Coronary artery (tissue), 2 donors: ENCODE data around the gene PPP1R14C.

Experiments used
- DNase-seq: peaks from one replicate; pipeline ENCODE4 v3.0.0-alpha.2; 2017; ENCODE audit warnings: low spot score
- H3K27ac ChIP-seq, 2 donors: fragments of 200-600 bp; sonication (generic); one replicate each; pipeline ENCODE4 v1.5.1; 2016 to 2019
- H3K4me3 ChIP-seq: fragments of 200-600 bp; sonication (generic); 2 replicates; pipeline ENCODE4 v1.5.1; 2016; ENCODE audit warnings: mild to moderate bottlenecking, moderate library complexity
- TF ChIP-seq, protein P1 (sequence below): fragments of 200-600 bp; sonication (generic); IDR thresholded peaks from one replicate; pipeline ENCODE4 v1.5.1; 2019; ENCODE audit warnings: antibody characterized with exemption

The PPP1R14C gene

DNA sequence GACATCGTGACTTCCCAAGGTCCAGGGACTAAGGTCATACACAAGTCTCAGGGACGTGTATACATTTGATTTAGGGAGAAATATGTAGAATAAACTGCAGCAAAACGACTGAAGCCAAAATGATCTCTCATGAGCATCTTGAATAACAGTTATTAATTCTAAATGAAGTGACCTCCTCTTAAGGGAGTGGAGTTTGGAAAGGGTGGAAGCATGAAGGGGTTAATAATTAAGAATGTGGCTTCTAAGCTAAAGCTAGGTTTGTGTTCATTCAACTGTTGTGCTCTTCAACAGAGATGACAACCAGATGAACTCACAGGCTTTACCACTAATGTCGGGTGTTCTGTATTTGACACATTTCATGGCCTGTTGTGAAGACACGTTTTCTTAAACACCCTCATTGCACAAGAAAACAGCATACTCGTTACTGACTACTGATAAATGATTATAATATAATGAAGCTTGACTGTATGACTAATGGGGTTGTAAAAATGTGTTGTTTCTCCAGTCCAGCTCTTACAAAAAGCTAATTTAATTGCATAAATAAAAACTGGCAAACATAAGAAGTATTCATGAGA lies 1.5 kb downstream of the PPP1R14C start:
- Histone ChIP-seq H3K27ac (no peak overlapping the region), H3K4me3 (no peak overlapping the region)
- DNase-seq = no peak
- TF ChIP-seq, protein P1, sequence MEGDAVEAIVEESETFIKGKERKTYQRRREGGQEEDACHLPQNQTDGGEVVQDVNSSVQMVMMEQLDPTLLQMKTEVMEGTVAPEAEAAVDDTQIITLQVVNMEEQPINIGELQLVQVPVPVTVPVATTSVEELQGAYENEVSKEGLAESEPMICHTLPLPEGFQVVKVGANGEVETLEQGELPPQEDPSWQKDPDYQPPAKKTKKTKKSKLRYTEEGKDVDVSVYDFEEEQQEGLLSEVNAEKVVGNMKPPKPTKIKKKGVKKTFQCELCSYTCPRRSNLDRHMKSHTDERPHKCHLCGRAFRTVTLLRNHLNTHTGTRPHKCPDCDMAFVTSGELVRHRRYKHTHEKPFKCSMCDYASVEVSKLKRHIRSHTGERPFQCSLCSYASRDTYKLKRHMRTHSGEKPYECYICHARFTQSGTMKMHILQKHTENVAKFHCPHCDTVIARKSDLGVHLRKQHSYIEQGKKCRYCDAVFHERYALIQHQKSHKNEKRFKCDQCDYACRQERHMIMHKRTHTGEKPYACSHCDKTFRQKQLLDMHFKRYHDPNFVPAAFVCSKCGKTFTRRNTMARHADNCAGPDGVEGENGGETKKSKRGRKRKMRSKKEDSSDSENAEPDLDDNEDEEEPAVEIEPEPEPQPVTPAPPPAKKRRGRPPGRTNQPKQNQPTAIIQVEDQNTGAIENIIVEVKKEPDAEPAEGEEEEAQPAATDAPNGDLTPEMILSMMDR = no peak

DNA sequence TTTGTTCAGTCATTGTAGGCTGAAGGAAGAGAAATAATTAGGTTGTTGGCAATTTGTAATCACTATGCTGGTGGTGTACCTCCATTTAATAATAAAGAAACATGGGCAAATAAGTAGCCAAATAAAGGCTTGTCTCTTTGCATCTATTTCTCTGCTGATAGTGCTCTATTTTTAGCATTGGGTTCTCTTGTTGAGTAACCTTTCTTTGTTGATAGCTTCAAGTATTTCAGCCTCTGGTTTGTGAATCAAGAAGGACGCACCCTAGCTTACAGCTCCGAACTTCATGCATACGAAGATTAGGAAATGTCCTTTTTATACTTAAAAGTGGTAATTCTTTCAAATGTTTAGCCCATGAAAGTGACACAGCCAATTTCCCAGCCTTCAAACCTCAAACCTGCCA lies 2.6 kb downstream of the PPP1R14C start:
- Histone ChIP-seq H3K4me3 (no peak overlapping the region), H3K27ac (no peak overlapping the region)
- TF ChIP-seq, protein P1 = no peak
- DNase-seq = no peak

DNA sequence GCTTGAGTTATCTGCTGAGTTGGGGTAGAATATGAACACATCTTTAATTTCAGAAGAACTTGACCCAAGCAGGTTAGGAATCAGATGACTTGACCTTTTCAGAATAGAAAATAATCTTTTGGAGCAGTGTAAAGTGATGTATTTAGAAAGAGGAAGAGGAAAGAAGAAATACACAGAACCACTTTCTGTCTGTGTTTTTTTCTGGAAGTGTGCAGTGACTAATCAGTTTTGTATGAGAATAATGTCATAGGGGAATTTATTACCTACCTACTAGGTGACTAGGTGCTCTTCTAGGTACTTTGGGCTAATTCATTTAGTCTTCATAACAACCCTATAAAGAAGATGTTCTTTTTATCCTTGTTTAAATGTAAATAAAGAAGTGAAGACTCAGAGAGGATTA lies 3.0 kb downstream of the PPP1R14C start:
- Histone ChIP-seq H3K4me3 (no peak overlapping the region), H3K27ac (no peak overlapping the region)
- no peak for DNase-seq
- TF ChIP-seq, protein P1 = no peak

DNA sequence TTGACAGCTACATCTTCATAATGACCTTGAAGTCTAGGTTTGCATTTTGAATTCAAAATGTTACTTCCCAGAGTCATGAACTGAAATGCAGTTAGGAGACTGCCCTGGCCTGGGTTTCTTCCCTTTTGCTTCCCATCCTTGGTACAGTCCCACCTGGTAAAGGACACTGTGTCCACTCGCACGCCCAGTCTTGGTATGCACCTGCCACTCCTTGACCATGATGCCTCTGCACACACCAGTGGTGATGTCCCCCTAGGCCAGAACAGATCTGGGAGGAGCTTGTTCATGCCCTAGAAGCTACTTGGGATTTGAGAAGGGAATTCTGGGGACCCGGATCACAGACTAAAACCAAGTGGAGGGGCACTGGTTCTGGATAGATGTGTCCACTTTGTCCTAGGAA lies 3.6 kb downstream of the PPP1R14C start:
- Histone ChIP-seq H3K4me3 (no peak overlapping the region), H3K27ac (no peak overlapping the region)
- no peak for DNase-seq
- TF ChIP-seq, protein P1 = no peak

DNA sequence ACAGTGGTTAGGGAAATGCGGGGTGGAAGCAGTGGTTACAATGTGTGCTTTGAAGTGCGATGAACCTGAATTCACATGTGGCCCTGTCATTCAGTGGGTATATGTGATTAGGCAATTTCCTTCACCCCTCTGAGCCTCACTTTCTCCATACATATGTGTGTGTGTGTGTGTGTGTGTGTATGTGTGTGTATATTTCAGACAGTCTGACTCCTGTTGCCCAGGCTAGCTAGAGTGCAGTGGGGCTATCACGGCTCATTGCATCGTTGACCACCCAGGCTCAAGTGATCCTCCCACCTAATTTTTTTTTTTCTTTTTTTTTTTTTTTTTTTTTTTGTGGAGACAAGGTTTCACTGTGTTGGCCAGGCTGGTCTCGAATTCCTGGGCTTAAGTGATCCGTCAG lies 6.3 kb downstream of the PPP1R14C start:
- Histone ChIP-seq H3K4me3 (no peak overlapping the region), H3K27ac (no peak overlapping the region)
- DNase-seq = no peak
- TF ChIP-seq, protein P1 = no peak

DNA sequence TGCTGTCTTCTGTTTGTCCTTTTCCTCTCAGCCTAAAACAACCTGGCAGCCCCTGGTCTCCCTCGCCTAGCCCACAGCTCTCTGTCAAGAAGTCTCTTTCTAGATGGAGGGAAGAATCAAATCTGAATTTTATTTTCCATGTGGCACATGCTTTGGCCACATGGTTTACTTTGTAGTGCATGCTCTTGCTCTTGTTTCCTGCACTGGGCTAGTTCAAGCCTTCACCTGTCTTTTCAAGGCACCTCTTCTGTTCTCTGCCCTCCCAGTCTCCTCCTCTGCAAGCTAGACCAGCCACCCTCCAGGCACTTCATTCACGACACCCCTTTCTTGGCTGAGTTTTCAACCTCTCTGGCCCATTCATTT lies 7.6 kb downstream of the PPP1R14C start:
- Histone ChIP-seq H3K27ac (no peak overlapping the region), H3K4me3 (no peak overlapping the region)
- DNase-seq = no peak
- TF ChIP-seq, protein P1 = no peak

DNA sequence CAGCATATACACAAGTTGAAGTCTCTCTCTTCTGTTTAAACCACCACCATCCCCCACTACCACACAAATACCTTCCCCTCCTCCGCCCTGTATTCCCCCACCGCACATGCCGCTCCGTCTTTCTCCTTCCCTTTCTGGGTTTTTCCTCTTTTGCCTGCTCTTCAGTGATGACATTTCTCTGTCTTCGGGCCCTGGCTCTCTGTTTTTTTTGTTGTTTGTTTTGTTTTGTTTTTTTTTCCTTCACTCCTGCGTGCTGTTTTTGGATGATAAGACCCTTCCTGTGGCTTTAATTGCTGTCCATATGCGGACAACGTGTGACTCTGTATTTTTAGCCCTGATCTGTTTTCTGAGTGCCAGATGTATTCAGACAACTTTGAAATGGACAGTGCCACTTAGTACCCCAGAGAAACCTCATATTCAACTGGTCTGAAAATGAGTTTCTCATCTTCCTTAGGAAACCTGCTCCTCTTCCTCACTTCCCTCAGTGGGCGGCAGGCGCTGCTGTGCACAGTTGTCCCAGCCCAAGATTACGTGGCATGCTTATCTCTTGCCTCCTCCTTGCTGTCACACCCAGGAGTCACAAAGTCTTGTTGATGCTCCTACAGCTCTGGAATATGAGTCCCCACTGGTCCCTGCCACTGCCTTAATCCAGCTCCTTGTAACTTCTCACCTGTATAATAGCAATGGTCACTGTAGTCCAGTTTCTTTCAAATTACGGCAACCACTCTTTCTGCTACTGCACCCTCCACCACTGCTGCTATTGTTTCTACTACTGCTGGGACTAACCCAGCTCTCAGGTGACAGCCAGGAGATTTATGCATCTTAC lies 8.2 kb downstream of the PPP1R14C start:
- TF ChIP-seq, protein P1 = no peak
- H3K4me3 ChIP-seq = no peak overlapping the region
- no peak for DNase-seq
- no peak overlapping the region for H3K27ac ChIP-seq
